Effector memory CD8-positive, alpha-beta T cell (primary cell): ENCODE measurements around the gene CYTH3.
A peak's percentile ranks its signal among the peaks of the same experiment; 100 is the strongest.
"Not testable (repeated sequence)": the region's sequence is repeated elsewhere in the genome, so short reads cannot be mapped to it uniquely, and the experiment has no call there.

Source experiments
- ATAC-seq: fragments of 150-1000 bp; cut with Tn5 transposase; replicated peaks from 2 replicates; pipeline ENCODE4 v1.10.0; 2021; ENCODE audit warnings: mild to moderate bottlenecking, moderate library complexity
- DNase-seq, 3 experiments: peaks; one replicate each; pipeline ENCODE4 v3.0.0; 2021
- H3K27ac Mint-ChIP-seq, 2 donors: one replicate each; pipeline ENCODE4 v1.8.0; 2022; ENCODE audit warnings: mild to moderate bottlenecking in 2 of 2, mixed read lengths in 2 of 2, moderate library complexity in 2 of 2
- H3K27me3 Mint-ChIP-seq, 2 donors: one replicate each; pipeline ENCODE4 v1.8.0; 2022; ENCODE audit warnings: mixed read lengths in 2 of 2
- H3K36me3 Mint-ChIP-seq: one replicate; pipeline ENCODE4 v1.8.0; 2022; ENCODE audit warnings: mild to moderate bottlenecking, moderate library complexity, mixed read lengths; ENCODE audit not compliant: insufficient read depth
- H3K4me1 Mint-ChIP-seq, 2 donors: one replicate each; pipeline ENCODE4 v1.8.0; 2022; ENCODE audit warnings: low read depth in 2 of 2, mixed read lengths in 2 of 2
- H3K4me3 Mint-ChIP-seq, 2 donors: one replicate each; pipeline ENCODE4 v1.8.0; 2022; ENCODE audit warnings: mild to moderate bottlenecking in 2 of 2, mixed read lengths in 2 of 2, moderate library complexity in 2 of 2
- H3K9me3 Mint-ChIP-seq, 2 donors: one replicate each; pipeline ENCODE4 v1.8.0; 2022; ENCODE audit warnings: mixed read lengths in 2 of 2

Gene CYTH3

DNA sequence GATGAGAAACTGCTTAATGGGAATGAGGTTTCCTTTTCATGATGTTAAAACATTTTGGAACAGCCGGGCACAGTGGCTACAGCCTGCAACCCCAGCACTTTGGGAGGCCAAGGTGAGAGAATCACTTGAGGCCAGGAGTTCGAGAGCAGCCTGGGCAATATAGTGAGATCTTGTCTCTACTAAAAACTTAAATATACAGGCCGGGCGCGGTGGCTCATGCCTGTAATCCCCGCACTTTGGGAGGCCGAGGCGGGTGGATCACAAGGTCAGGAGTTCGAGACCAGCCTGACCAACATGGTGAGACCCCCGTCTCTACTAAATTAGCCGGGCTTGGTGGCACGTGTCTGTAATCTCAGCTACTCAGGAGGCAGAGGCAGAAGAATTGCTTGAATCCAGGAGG, 19.5 kb upstream of the CYTH3 start:
- not testable (repeated sequence) for ATAC-seq, H3K4me1 Mint-ChIP-seq, H3K27me3 Mint-ChIP-seq, H3K27ac Mint-ChIP-seq, H3K36me3 Mint-ChIP-seq, DNase-seq, H3K4me3 Mint-ChIP-seq, H3K9me3 Mint-ChIP-seq

GRCh38 chr7:6291531-6291930, 19.1 kb upstream of the CYTH3 start:
- no peak overlapping the region for H3K4me3 Mint-ChIP-seq
- H3K9me3 Mint-ChIP-seq = no peaks in the 10 kb centered on the region
- no peak for ATAC-seq
- no peaks in the 10 kb centered on the region for H3K27me3 Mint-ChIP-seq
- no peak overlapping the region for H3K27ac Mint-ChIP-seq
- no peak for DNase-seq
- H3K36me3 Mint-ChIP-seq = no peaks in the 10 kb centered on the region
- no peaks in the 10 kb centered on the region for H3K4me1 Mint-ChIP-seq

GRCh38 chr7:6290319-6290741, 17.9 kb upstream of the CYTH3 start:
- Mint-ChIP-seq H3K4me3 (no peak overlapping the region), H3K9me3 (no peaks in the 10 kb centered on the region), H3K4me1 (no peaks in the 10 kb centered on the region), H3K36me3 (no peaks in the 10 kb centered on the region), H3K27ac (no peak overlapping the region), H3K27me3 (no peaks in the 10 kb centered on the region)
- DNase-seq (no peak), ATAC-seq (no peak)

GRCh38 chr7:6288270-6288860, 15.9 kb upstream of the CYTH3 start:
- Mint-ChIP-seq H3K4me1 (peaks cover 0 to 2% of the 10 kb centered on the region in 2 donors), H3K4me3 (no peak overlapping the region), H3K36me3 (no peaks in the 10 kb centered on the region), H3K27me3 (no peaks in the 10 kb centered on the region), H3K9me3 (no peaks in the 10 kb centered on the region), H3K27ac (no peak overlapping the region)
- no peak for ATAC-seq
- DNase-seq = no peak

DNA sequence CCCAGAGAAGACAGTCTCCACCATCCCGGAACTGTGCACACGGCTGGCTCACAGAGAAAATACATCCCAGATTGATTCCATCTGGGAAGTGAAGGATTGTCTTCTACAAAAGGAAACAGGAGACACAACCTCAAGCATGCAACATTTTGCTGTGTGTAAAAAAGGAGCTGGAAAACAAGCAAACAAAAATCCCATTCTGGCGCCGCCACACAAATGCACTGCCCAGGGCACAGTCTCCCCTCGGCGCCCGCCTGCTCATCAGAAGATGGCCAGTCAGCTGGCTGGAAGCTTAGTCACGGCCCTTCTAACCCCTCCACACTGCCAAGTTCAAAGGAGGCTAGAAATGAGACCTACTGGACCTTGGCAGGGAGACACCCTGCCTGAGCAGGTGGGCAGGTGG, 14.1 kb upstream of the CYTH3 start:
- Mint-ChIP-seq H3K36me3 (no peaks in the 10 kb centered on the region), H3K9me3 (no peaks in the 10 kb centered on the region), H3K27ac (no peak overlapping the region), H3K4me1 (peaks cover 0 to 2% of the 10 kb centered on the region in 2 donors), H3K27me3 (no peaks in the 10 kb centered on the region), H3K4me3 (no peak overlapping the region)
- ATAC-seq = no peak
- no peak for DNase-seq

DNA sequence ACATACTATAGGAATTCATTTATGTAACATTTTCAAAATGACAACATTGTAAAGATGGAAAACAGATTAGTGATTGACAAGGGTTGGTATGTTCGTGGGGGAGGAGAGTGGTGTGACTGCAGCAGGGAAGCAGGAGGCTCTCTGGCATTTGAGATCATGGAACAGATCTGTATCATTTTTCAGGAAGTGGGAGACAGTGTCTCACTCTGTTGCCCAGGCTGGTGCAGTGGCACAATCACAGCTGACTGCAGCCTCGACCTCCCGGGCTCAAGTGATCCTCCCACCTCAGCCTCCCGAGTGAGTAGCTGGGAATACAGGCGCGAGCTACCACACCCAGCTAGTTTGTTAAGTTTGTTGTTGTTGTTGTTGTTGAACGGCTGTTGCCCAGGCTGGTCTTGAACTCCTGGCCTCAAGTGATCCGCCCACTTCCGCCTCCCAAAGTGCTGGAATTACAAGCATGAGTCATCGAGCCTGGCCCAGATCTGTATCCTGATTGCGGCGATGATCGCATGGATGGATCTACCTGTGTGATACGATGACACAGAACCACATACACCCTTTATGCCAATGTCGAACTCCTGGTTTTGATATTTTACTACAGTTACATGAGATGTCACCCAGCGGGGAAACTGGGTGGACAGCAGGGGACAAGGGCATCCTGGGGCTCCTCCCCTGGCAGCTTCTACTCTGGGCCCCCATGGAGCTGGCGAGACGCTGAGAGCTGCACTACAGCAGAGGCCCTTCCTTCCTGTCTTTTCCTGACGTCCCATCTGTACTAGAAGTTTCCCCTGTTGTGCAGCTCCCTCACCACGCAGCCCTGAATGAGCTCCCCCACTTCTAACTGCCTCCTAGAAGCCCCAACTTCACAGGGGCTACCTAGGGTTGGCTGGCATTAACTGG, 12.3 kb upstream of the CYTH3 start:
- H3K27ac Mint-ChIP-seq = peak overlapping the region in 1 of 2 donors; percentile 0
- DNase-seq (no peak), ATAC-seq (no peak)
- no peaks in the 10 kb centered on the region for H3K36me3 Mint-ChIP-seq
- peaks cover 0 to 2% of the 10 kb centered on the region in 2 donors for H3K4me1 Mint-ChIP-seq
- no peak overlapping the region for H3K4me3 Mint-ChIP-seq
- no peaks in the 10 kb centered on the region for H3K9me3 Mint-ChIP-seq
- H3K27me3 Mint-ChIP-seq = no peaks in the 10 kb centered on the region

GRCh38 chr7:6284055-6284400, 11.6 kb upstream of the CYTH3 start:
- H3K27ac Mint-ChIP-seq = peak overlapping the region in 1 of 2 donors; percentile 0
- peak; percentile 40 for ATAC-seq
- DNase-seq = no peak

GRCh38 chr7:6283391-6284054, 11.1 kb upstream of the CYTH3 start:
- not testable (repeated sequence) for H3K36me3 Mint-ChIP-seq, H3K9me3 Mint-ChIP-seq, H3K27me3 Mint-ChIP-seq, H3K4me3 Mint-ChIP-seq, H3K4me1 Mint-ChIP-seq, ATAC-seq, DNase-seq
- H3K27ac Mint-ChIP-seq = peak overlapping the region; percentile 0 to 28

More at GRCh38 chr7:6284055-6284400, 11.6 kb upstream of the CYTH3 start:
- Mint-ChIP-seq H3K27me3 (no peaks in the 10 kb centered on the region), H3K36me3 (no peaks in the 10 kb centered on the region), H3K9me3 (no peaks in the 10 kb centered on the region), H3K4me1 (peaks cover 0 to 2% of the 10 kb centered on the region in 2 donors), H3K4me3 (no peak overlapping the region)

DNA sequence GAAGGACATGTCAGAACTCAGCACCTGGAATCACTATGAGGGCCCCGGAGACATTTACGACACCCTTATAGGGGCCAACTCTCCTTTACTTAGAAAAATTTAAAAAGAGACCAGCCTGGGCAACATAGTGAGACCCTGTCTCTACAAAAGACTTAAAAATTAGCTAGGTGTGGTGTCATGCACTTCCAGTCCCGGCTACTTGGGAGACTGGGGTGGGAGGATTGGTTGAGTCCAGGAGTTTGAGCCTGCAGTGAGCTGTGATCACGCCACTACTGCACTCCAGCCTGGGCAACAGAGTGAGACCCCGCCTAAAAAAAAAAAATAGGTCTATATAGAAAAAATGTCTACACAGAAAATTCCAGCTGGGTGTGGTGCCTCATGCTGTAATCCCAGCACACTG, 7.5 kb upstream of the CYTH3 start:
- Mint-ChIP-seq H3K36me3 (no peaks in the 10 kb centered on the region), H3K9me3 (no peaks in the 10 kb centered on the region), H3K27ac (no peak overlapping the region), H3K4me1 (no peaks in the 10 kb centered on the region), H3K4me3 (no peak overlapping the region), H3K27me3 (no peaks in the 10 kb centered on the region)
- DNase-seq (no peak), ATAC-seq (no peak)

DNA sequence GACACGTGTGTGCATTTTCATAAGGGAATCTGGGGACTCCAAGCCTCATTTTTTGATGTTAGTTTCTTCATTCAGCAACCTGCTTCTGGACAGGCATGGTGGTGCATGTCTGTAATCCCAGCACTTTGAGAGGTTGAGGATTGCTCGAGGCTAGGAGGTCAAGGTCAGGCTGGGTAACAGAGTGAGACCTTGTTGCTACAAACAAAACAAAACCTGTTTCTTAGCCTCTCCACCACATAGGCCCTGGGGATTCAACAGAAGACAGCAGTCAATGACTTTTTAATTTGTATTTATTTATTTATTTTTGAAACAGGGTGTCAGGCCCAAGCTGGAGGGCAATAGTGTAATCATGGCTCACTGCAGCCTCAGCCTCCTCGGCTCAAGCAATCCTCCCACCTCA, 6.9 kb upstream of the CYTH3 start:
- Mint-ChIP-seq H3K9me3 (no peaks in the 10 kb centered on the region), H3K4me1 (no peaks in the 10 kb centered on the region), H3K27me3 (no peaks in the 10 kb centered on the region), H3K4me3 (no peak overlapping the region), H3K27ac (no peak overlapping the region), H3K36me3 (no peaks in the 10 kb centered on the region)
- no peak for ATAC-seq
- no peak for DNase-seq

GRCh38 chr7:6278749-6279310, 6.4 kb upstream of the CYTH3 start:
- no peak overlapping the region for H3K27ac Mint-ChIP-seq

GRCh38 chr7:6277476-6277875, 5.1 kb upstream of the CYTH3 start:
- H3K27ac Mint-ChIP-seq = no peak overlapping the region
- H3K4me3 Mint-ChIP-seq = no peak overlapping the region
- H3K4me1 Mint-ChIP-seq = peaks cover 5 to 6% of the 10 kb centered on the region in 2 donors
- no peak for DNase-seq
- H3K27me3 Mint-ChIP-seq = no peaks in the 10 kb centered on the region
- H3K36me3 Mint-ChIP-seq = no peaks in the 10 kb centered on the region
- H3K9me3 Mint-ChIP-seq = no peaks in the 10 kb centered on the region
- no peak for ATAC-seq

More at GRCh38 chr7:6278749-6279310, 6.4 kb upstream of the CYTH3 start:
- Mint-ChIP-seq H3K4me1 (no peaks in the 10 kb centered on the region), H3K27me3 (no peaks in the 10 kb centered on the region), H3K36me3 (no peaks in the 10 kb centered on the region), H3K4me3 (no peak overlapping the region), H3K9me3 (no peaks in the 10 kb centered on the region)
- no peak for DNase-seq
- ATAC-seq = no peak

DNA sequence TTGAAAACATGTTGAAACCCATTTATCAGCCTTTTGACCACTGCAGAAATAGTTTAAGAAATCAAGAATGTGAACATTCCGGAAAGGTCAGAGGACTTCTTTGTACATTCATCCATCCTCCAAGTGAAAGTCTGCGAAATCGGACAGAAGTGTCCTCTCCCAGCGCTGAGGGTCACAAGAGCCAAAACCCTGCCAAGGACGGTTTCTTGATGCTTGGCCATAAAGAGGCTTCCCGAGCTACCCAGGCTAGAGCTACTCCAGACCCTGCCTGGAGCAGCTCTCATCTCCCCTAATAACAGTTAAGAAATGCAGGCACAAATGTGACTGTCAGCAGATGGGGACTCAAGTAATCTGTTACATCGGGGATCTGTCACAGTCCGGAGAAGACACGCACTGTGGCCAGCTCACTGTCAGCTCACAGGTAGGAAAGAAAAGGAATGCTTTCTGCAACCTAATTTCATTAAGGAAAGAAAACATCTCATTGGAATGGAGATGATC, 4.5 kb upstream of the CYTH3 start:
- no peaks in the 10 kb centered on the region for H3K27me3 Mint-ChIP-seq
- peaks cover 5 to 6% of the 10 kb centered on the region in 2 donors for H3K4me1 Mint-ChIP-seq
- H3K36me3 Mint-ChIP-seq = no peaks in the 10 kb centered on the region
- H3K9me3 Mint-ChIP-seq = no peaks in the 10 kb centered on the region
- H3K27ac Mint-ChIP-seq = no peak overlapping the region
- ATAC-seq = no peak
- DNase-seq = no peak
- H3K4me3 Mint-ChIP-seq = no peak overlapping the region
